WTC11 (cell line): ENCODE measurements around the gene ACTA1. TPM values are rescaled to one million over a fixed set of nuclear protein-coding genes. Genes with fewer than 3 reads are reported as not detected.

Source experiments
- ATAC-seq: fragments of 200-7000 bp; cut with Tn5 transposase; 2 replicates; pipeline ENCODE4 v1.10.0; 2021; ENCODE audit warnings: mild to moderate bottlenecking, moderate library complexity
- Bru-seq: library from RNA; stranded (reverse); fragments of 400-500 nt; gene quantifications from one replicate; lab custom pipeline; 2021; lab: Mats Ljungman, UMichigan
- CTCF ChIA-PET: fragments of 300-600 bp; sonication (Branson Sonifier 250); formaldehyde crosslinking; loops from one replicate; lab custom pipeline; 2021; ENCODE audit warnings: antibody characterized with exemption; lab: Charles Lee
- POLR2A ChIA-PET: fragments of 350-600 bp; sonication (Branson Sonifier 250); formaldehyde crosslinking; loops from one replicate; lab custom pipeline; 2021; ENCODE audit warnings: antibody characterized with exemption; lab: Charles Lee
- DNase-seq: peaks from one replicate; pipeline ENCODE4 v3.0.0; 2021; ENCODE audit warnings: low spot score
- H3K27ac Mint-ChIP-seq: 2 replicates; pipeline ENCODE4 v1.8.0; 2021; ENCODE audit warnings: mixed read lengths
- H3K27me3 Mint-ChIP-seq: 2 replicates; pipeline ENCODE4 v1.8.0; 2021; ENCODE audit warnings: low read depth, mild to moderate bottlenecking, moderate library complexity, mixed read lengths
- H3K36me3 Mint-ChIP-seq: 2 replicates; pipeline ENCODE4 v1.8.0; 2021; ENCODE audit warnings: mixed read lengths
- H3K4me1 Mint-ChIP-seq: 2 replicates; pipeline ENCODE4 v1.8.0; 2022; ENCODE audit warnings: mixed read lengths
- H3K4me3 Mint-ChIP-seq: 2 replicates; pipeline ENCODE4 v1.8.0; 2021; ENCODE audit warnings: mild to moderate bottlenecking, moderate library complexity, mixed read lengths
- H3K9me3 Mint-ChIP-seq: 2 replicates; pipeline ENCODE4 v1.8.0; 2021; ENCODE audit warnings: mixed read lengths
- ATF1 ChIP-seq: sonication (generic); formaldehyde crosslinking; IDR thresholded peaks from 2 replicates; pipeline ENCODE4 v1.8.1; 2023; ENCODE audit warnings: mild to moderate bottlenecking, moderate library complexity, missing genetic modification reagents
- ATF2 ChIP-seq: sonication (generic); formaldehyde crosslinking; IDR thresholded peaks from 2 replicates; pipeline ENCODE4 v1.8.1; 2022; ENCODE audit warnings: low read depth, missing genetic modification reagents, borderline replicate concordance
- CBFB ChIP-seq: sonication (generic); formaldehyde crosslinking; IDR thresholded peaks from 2 replicates; pipeline ENCODE4 v1.8.1; 2022; ENCODE audit warnings: mild to moderate bottlenecking, low read depth, missing genetic modification reagents
- CDX4 ChIP-seq: fragments of 250-450 bp; sonication (Bioruptor Pico); IDR thresholded peaks from 2 replicates; pipeline ENCODE4 v1.9.0; 2021; ENCODE audit warnings: moderate library complexity, mild to moderate bottlenecking, inconsistent platforms, borderline replicate concordance
- E2F4 ChIP-seq: sonication (generic); formaldehyde crosslinking; IDR thresholded peaks from 2 replicates; pipeline ENCODE4 v1.8.1; 2022; ENCODE audit warnings: low read depth, mild to moderate bottlenecking, moderate library complexity, missing genetic modification reagents, borderline replicate concordance
- E2F5 ChIP-seq: sonication (generic); formaldehyde crosslinking; IDR thresholded peaks from 2 replicates; pipeline ENCODE4 v1.8.1; 2022; ENCODE audit warnings: mild to moderate bottlenecking, moderate library complexity, missing genetic modification reagents
- FOXP4 ChIP-seq: sonication (generic); formaldehyde crosslinking; IDR thresholded peaks from 2 replicates; pipeline ENCODE4 v1.8.0; 2022; ENCODE audit warnings: mild to moderate bottlenecking, missing genetic modification reagents
- GABPB1 ChIP-seq: sonication (generic); formaldehyde crosslinking; IDR thresholded peaks from 2 replicates; pipeline ENCODE4 v1.8.1; 2023; ENCODE audit warnings: mild to moderate bottlenecking, missing genetic modification reagents
- MAX ChIP-seq: sonication (generic); formaldehyde crosslinking; IDR thresholded peaks from 2 replicates; pipeline ENCODE4 v1.8.0; 2022; ENCODE audit warnings: mild to moderate bottlenecking, missing genetic modification reagents
- MYBL2 ChIP-seq: sonication (generic); formaldehyde crosslinking; IDR thresholded peaks from 2 replicates; pipeline ENCODE4 v1.8.1; 2023; ENCODE audit warnings: mild to moderate bottlenecking, moderate library complexity, missing genetic modification reagents
- NFE2L1 ChIP-seq: sonication (generic); formaldehyde crosslinking; IDR thresholded peaks from 2 replicates; pipeline ENCODE4 v1.8.1; 2023; ENCODE audit warnings: missing genetic modification reagents
- NR1H2 ChIP-seq: sonication (generic); formaldehyde crosslinking; IDR thresholded peaks from 2 replicates; pipeline ENCODE4 v1.9.0; 2021; ENCODE audit warnings: mild to moderate bottlenecking, moderate library complexity, missing genetic modification reagents
- SMAD3 ChIP-seq: sonication (generic); formaldehyde crosslinking; IDR thresholded peaks from 2 replicates; pipeline ENCODE4 v1.8.0; 2022; ENCODE audit warnings: missing genetic modification reagents, mild to moderate bottlenecking, borderline replicate concordance
- SMAD4 ChIP-seq: sonication (generic); formaldehyde crosslinking; IDR thresholded peaks from 2 replicates; pipeline ENCODE4 v1.8.0; 2022; ENCODE audit warnings: mild to moderate bottlenecking, missing genetic modification reagents
- TEAD4 ChIP-seq: sonication (generic); formaldehyde crosslinking; IDR thresholded peaks from 2 replicates; pipeline ENCODE4 v1.8.0; 2022; ENCODE audit warnings: mild to moderate bottlenecking, missing genetic modification reagents
- USF1 ChIP-seq: sonication (generic); formaldehyde crosslinking; IDR thresholded peaks from 2 replicates; pipeline ENCODE4 v1.8.0; 2022; ENCODE audit warnings: mild to moderate bottlenecking, missing genetic modification reagents
- ZNF121 ChIP-seq: sonication (generic); formaldehyde crosslinking; IDR thresholded peaks from 2 replicates; pipeline ENCODE4 v1.8.0; 2023; ENCODE audit warnings: missing genetic modification reagents
- ZNF232 ChIP-seq: sonication (generic); formaldehyde crosslinking; IDR thresholded peaks from 2 replicates; pipeline ENCODE4 v1.8.0; 2022; ENCODE audit warnings: mild to moderate bottlenecking, missing genetic modification reagents
- ZNF263 ChIP-seq: sonication (generic); formaldehyde crosslinking; IDR thresholded peaks from 2 replicates; pipeline ENCODE4 v1.8.1; 2022; ENCODE audit warnings: low read depth, mild to moderate bottlenecking, moderate library complexity, missing genetic modification reagents
- ZNF425 ChIP-seq: fragments of 250-450 bp; sonication (Bioruptor Pico); conservative IDR thresholded peaks from 2 replicates; pipeline ENCODE4 v1.9.0; 2021; ENCODE audit warnings: mild to moderate bottlenecking
- ZNF512 ChIP-seq: sonication (generic); formaldehyde crosslinking; IDR thresholded peaks from 2 replicates; pipeline ENCODE4 v1.8.1; 2022; ENCODE audit warnings: missing genetic modification reagents, borderline replicate concordance
- ZNF671 ChIP-seq: fragments of 250-450 bp; sonication (Bioruptor Pico); IDR thresholded peaks from 2 replicates; pipeline ENCODE4 v1.8.0; 2021; ENCODE audit warnings: mild to moderate bottlenecking
- long read RNA-seq, 3 experiments: library from RNA in 1 of 3; library from capped mRNA in 1 of 3; library from polyadenylated mRNA in 1 of 3; unstranded in 2 of 3; stranded (forward) in 1 of 3; transcript quantifications; one replicate each; pipeline ENCODE4 v2.0.0, GENCODE V29; 2021
- total RNA-seq: library from RNA; stranded (reverse); gene quantifications from 3 replicates; pipeline ENCODE4 v1.2.3, GENCODE V29; 2021

Gene ACTA1
- total RNA-seq (0.78 to 1.5 TPM (median 0.96 TPM) in 3 replicates), Bru-seq, nascent RNA (percentile 11 among the genes with signal in this experiment)
- long read RNA-seq, experiment 1, transcript ACTA1-202 (7 exons, 1,491 nt): major isoform, 8 of 8 reads
- long read RNA-seq, experiment 1, partial matches to known transcripts: 0 of 8 reads
- long read RNA-seq, experiment 1, other reads (novel, unspliced or antisense): 0 of 8 reads
- long read RNA-seq, experiment 2: 0 reads
- long read RNA-seq, experiment 3, partial matches to known transcripts: 0 of 4 reads
- long read RNA-seq, experiment 3, other reads (novel, unspliced or antisense): 0 of 4 reads

GRCh38 chr1:229434005-229434640 is at the start of gene ACTA1:
Gene ACTA1 (minus strand): TSS chr1:229434094. CDS start chr1:229433115, 979 bp downstream.
- peak; percentile 13 for ATAC-seq
- Mint-ChIP-seq H3K9me3 (no peaks in the 10 kb centered on the region), H3K4me3 (peak within 1 kb of the TSS; percentile 77), H3K27me3 (peaks cover 79% of the 10 kb centered on the region), H3K4me1 (peaks cover 20% of the 10 kb centered on the region), H3K27ac (no peak within 1 kb of the TSS), H3K36me3 (0 out of 2 replicates have a peak, but pooled peaks cover 3% of the 10 kb centered on the region)
- ChIA-PET POLR2A (no interaction called here), CTCF (interaction anchor here (1.2 kb wide), 1 partner anchor 14 kb away, joined by 3 read pairs; no protein-coding TSS in a partner anchor)
- peak; percentile 65 for DNase-seq
- no peak for TF ChIP-seq E2F5 (CRISPR knock-in tag)
- no peak for TF ChIP-seq USF1
- no peak for TF ChIP-seq GABPB1 (CRISPR knock-in tag)
- TF ChIP-seq ZNF671 (CRISPR knock-in tag): no peak
- no peak for TF ChIP-seq NFE2L1 (CRISPR knock-in tag)
- no peak for TF ChIP-seq ZNF512 (CRISPR knock-in tag)
- no peak for TF ChIP-seq ZNF263
- 0 out of 2 replicates have a peak, but pooled peaks have one; percentile 33 for TF ChIP-seq FOXP4 (CRISPR knock-in tag)
- TF ChIP-seq ATF2 (CRISPR knock-in tag): no peak
- no peak for TF ChIP-seq CDX4 (CRISPR knock-in tag)
- no peak for TF ChIP-seq NR1H2 (CRISPR knock-in tag)
- no peak for TF ChIP-seq ZNF425
- no peak for TF ChIP-seq CBFB (CRISPR knock-in tag)
- TF ChIP-seq SMAD4 (CRISPR knock-in tag): no peak
- peak; percentile 34; the same call in 1 of the 2 replicates for TF ChIP-seq MAX (CRISPR knock-in tag)
- TF ChIP-seq ZNF121 (CRISPR knock-in tag): no peak
- TF ChIP-seq MYBL2 (CRISPR knock-in tag): 0 out of 2 replicates have a peak, but pooled peaks have one; percentile 34
- TF ChIP-seq ZNF232: no peak
- TF ChIP-seq E2F4 (CRISPR knock-in tag): no peak
- 0 out of 2 replicates have a peak, but pooled peaks have one; percentile 9 for TF ChIP-seq TEAD4 (CRISPR knock-in tag)
- TF ChIP-seq ATF1 (CRISPR knock-in tag): no peak
- no peak for TF ChIP-seq SMAD3
